HG03139 (cell line): Measurements from ENCODE around the gene BTBD9.

Experiments used
- ATAC-seq: cut with Tn5 transposase; IDR thresholded peaks from one replicate; pipeline ENCODE4 v1.9.1; 2021; ENCODE audit not compliant: unreplicated experiment

The BTBD9 gene

DNA sequence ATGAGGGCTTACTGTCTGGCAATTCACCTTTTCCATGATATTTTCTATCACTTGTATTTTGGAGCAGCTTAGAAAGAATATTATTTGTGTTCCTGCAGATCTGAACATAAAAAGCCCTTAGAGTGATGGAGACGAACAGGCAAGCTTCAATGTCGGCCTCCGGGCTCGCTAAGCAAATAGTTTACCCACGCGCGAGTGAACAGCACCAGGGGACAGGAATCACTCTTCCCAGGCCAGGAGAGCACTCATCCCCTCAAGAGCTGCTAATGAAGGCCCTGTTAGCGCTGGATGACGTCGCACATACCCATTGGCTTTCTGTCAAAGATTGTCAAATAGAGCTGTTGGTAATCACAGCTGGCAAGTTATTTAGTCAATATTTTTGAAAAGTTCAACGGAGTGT lies 424.5 kb downstream of the BTBD9 start:
- no peak for ATAC-seq

DNA sequence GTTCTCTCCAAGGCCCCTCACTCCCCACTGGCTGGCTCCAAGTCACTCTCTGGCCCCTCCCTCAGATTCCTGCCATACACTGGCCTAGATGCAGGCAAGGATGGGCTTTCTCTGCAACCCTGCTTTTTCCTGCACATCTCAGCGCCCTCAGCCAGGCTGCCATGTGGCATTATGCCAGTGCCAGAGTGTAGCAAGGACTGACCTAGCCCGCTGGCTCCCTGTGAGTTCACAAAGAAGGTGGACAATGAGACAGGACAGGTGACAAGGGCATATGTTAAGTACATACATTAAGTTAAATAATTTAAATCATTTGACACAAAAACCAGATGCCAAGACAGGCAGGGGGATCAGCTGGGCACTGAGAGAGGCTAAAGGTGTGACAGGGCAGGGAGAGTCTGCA lies 425.6 kb downstream of the BTBD9 start:
- no peak for ATAC-seq

- ATAC-seq: no peak
Measured at GRCh38 chr6:38213251-38213658, 426.5 kb downstream of the BTBD9 start.

DNA sequence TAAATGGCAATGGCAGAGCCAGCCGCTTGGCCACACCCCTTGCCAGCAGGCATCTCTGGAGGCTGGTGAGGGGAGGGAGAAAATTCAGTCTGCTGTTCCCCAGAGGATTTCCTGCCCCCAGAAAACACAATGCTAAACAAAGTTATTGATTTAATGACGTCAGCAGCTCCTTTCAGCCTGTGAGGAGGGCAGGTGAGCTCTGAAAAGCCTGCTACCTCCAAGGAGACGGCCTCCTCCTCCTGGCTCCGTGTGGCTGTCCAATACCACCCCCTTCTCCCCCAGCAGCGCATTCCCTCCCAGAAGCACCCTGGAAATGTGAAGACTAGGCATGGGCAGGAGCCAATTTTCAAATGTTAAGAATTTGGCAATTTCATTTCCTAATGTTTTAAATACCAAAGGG lies 427.1 kb downstream of the BTBD9 start:
- ATAC-seq: no peak

DNA sequence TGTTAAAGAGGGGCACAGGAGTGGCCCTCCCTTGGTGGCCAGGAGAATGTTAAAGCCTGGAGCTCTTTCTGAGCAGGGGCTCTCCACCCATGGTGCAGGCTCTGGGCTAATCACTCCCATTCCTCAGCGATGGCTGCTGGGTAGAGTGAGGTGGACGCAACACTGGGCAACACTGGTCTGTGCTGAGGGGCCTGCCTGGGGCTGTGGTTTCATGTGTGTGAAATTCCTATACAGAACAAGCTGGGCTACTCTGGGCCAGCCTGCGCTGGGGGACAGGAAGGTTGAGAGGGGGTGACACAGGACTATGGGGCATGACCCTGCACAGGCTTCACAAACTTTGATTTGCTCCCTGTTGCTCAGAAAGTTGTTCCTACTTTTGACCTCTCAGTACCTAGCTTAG lies 427.6 kb downstream of the BTBD9 start:
- no peak for ATAC-seq

DNA sequence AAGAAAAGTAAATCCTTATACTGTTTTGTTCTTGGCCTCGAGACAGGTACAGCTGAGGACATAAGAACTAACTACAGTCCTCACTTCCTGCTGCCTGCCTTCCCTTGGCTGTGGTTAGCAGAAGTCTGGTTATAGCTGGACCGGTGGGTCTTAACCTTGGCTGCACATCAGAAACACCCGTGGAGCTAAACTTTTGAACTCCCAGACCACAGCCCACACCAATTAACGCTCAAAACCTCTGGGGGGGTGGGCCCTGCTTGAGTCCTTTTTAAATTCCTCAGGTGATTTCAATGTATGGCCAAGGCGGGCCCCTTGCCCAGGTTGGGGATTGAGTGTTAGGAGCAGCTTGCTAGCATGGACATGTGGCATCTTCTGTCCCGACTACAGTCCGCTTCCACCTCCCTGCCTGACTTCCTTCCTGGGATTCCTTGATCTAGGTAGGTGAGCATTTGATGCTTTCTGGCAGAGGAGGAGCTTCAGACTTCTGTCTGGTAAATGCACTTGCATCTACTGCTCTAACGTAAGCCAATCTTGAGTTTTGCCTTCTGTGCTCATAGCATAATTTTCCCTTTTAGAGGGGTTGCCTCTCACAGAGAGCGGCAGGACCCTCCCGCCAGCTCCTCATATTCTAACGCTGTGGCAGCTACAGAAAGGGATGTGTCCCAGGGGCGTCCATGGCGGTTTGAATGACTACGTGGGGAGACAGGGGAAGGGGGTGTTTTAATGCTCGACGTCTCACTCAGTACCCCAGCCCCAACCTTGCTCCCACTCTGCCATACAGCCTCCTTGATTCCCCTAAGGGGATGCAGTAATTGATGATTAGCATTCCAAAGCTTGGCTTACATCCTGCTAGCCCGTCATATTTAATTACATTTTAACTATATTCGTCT lies 430.1 kb downstream of the BTBD9 start:
- no peak for ATAC-seq

DNA sequence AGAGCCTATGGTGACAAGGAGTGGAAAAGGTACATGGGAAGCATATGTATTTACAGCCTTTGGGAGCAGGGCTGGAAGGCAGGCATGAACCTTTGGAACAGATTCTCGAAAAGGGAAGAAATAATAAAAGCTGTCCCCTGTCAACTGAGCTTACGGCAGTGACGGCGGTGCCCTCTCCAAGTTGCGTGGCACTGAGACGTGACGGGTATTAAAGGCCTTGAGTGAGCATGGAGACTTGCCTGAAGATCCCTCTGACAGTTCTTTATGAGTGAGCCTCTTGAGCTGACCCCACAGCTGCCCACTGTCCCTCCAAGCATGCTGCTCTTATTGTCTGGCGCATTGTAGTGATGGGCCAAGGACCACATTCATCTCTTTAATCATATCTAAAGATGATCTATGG lies 431.7 kb downstream of the BTBD9 start:
- no peak for ATAC-seq

DNA sequence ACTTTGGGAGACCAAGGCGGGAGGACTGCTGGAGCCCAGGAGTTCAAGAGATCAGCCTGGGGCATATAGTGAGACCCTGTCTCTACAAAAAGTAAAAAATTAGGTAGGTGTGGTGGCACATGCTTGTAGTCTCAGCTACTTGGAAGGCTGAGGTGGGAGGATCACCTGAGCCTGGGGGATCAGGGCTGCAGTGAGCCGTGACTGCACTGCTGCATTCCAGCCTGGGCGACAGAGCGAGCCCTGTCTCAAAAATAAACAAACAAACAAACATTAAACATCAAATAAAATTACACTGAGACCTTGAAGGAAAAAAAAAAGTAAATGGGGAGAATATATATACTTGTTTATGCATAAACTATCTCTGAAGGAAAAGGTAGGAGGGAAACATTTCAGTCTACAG lies 432.4 kb downstream of the BTBD9 start:
- ATAC-seq: no peak

DNA sequence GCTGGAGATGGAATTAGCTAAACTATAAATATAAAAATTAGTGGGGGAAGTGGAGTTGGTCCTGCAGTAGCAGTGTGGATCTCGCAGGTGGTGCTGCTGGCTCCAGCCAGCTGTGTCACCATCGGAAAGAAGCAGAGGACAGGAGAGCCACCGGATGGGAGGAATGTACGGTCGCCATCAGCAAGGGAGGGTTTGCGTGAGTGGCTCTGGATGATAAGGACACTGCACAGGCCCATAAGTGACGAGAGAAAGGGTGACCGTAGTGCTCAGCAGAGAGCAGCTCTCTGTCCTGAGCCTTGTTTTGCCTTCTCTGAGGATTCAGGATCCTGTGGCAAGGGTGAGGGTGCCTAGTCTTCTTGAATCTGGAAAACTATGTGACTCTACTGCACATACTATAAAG lies 441.5 kb downstream of the BTBD9 start:
- no peak for ATAC-seq

GRCh38 chr6:38195113-38195635 lies 444.6 kb downstream of the BTBD9 start:
- no peak for ATAC-seq

GRCh38 chr6:38194589-38194988 lies 445.1 kb downstream of the BTBD9 start:
- no peak for ATAC-seq

GRCh38 chr6:38194282-38194572 lies 445.5 kb downstream of the BTBD9 start:
- no peak for ATAC-seq

DNA sequence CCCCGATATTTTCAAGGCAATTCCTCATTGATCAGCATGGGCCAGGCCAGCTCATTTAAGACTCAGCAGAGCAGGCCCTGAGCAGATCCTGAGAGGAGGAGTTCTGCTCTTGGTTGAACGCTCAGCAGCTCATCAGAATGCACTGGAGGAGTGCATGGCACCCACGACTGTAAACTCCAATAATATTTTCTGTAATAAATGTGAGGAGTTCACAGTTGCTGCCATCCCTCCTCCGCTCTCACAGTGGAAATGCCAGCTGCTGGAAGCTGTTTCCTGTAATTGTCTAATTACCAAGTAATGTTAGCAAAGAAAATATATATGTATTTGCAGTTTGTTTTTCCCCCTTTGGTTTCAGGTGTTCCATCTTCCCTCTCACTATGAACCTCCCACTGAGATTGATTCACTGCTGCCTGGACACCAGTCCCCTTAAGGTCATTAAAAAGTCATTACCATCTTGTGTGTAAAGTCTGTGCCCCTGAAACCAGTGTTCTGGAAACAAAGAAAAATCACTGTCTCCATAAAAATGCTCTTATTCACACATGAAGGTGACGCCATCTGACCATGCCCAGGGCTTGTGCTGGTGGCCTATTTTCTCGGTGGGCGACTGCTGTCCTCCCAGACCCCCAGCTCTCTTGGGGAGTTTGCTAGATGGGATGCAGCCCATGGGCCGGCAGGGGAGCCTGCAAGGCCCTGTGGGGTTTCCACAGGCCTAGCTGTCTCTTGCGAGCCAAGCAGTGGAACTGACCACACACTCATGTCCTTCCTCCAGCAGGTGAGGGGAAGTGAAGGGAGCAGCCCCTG lies 446.0 kb downstream of the BTBD9 start:
- no peak for ATAC-seq

DNA sequence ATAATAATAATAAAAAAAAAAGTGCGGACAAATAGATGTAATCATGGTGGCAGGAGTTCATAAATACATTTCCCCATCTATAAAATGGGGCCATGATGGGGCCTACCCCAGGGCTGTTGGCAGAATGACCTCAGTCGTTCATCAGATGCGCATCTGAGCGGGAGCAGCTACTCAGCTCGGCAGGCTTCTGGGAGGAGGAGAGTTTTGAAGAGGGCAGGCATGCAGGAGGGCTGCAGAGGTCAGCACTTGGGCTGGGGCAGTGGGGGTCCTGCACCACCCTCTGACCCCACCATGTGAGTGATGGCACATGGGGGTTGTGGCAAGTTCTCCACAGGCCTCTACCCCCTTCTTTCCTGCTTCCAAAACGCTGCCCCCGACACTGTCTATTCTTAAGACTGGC lies 446.7 kb downstream of the BTBD9 start:
- no peak for ATAC-seq

DNA sequence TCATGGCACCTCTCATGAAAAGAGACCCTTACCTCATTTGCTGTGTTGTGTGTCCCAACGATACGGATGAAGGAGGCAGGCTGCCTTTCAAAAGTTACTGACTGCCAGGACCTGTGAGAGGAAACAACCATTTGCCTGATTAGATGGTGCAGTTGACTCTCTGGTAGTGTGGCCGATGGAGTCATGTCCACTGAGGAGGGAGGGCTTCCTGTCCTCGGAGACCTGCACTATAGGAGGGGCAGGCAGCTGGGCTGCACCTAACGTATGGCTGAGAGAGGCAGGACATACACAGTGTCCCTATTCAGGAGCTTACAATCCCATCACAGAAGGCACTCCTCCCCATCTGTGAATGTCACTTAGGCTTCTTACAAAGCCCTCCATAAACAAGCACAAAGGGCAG lies 447.2 kb downstream of the BTBD9 start:
- ATAC-seq: no peak

- no peak for ATAC-seq
Measured at GRCh38 chr6:38192011-38192410, 447.7 kb downstream of the BTBD9 start.

GRCh38 chr6:38191418-38191817 lies 448.3 kb downstream of the BTBD9 start:
- ATAC-seq: no peak

DNA sequence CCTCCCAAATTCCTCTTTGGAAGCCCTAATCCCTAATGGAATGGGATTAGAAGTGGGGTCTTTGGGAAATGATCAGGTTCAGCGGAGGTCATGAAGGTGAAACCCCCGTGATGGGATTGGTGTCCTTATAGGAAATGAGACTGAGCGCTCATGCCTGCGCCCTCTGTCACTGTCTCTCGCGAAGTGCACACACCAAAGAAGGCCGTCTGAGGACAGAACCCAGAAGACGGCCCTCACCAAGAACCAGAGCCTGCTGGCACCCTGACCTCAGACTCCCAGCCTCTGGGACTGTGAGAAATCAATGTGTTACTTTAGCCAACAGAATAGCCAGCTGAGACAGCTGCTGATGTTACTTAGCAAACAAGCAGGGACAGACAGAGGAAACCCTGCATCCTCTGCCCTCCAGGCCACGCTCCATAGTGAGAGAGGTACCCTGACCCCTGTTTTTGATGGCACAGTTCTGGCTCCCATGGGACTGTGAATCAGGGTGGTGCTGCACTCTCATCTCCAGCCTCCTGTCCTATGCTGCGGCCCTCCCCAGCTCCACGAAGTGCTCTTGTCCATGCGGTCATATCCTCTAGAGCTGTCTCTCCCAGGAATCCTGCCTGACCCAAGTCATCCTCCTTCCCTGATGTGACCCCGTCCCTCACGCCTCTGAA lies 450.9 kb downstream of the BTBD9 start:
- no peak for ATAC-seq

- no peak for ATAC-seq
Measured at GRCh38 chr6:38187811-38188590, 451.7 kb downstream of the BTBD9 start.

GRCh38 chr6:38187325-38187724 lies 452.4 kb downstream of the BTBD9 start:
- no peak for ATAC-seq

DNA sequence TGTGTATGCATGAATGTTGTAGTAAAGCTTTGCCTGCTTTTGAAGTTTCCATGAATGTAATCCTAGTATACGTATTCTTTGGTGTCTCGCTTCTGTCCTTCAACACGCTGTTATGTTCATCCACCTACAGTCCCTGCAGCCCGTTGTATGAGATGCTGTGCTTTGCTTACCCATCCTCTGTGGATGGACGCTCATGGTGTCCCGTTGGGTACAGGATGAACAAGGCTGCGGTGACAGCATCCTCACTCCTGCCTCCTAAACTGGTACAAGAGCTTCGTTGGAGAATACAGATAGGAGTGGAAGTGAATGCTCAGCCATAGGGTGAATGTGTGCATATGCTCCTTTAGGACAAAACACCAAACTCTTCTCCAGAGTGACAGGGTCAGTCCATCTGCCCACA lies 454.0 kb downstream of the BTBD9 start:
- no peak for ATAC-seq
